Nephron progenitor cell (in vitro differentiated cells): Measurements from ENCODE around the gene NCKAP5.

ENCODE experiments used
- DNase-seq: peaks from one replicate; pipeline ENCODE4 v3.0.0; 2021
- H3K27ac Mint-ChIP-seq: 2 replicates; pipeline ENCODE4 v1.8.0; 2021; ENCODE audit warnings: mild to moderate bottlenecking, moderate library complexity, mixed read lengths
- H3K27me3 Mint-ChIP-seq: 2 replicates; pipeline ENCODE4 v1.8.0; 2021; ENCODE audit warnings: mild to moderate bottlenecking, low read depth, mixed read lengths; ENCODE audit not compliant: poor library complexity
- H3K36me3 Mint-ChIP-seq: 2 replicates; pipeline ENCODE4 v1.8.0; 2021; ENCODE audit warnings: low read depth, mixed read lengths
- H3K4me1 Mint-ChIP-seq: 2 replicates; pipeline ENCODE4 v1.8.0; 2021; ENCODE audit warnings: mixed read lengths
- H3K4me3 Mint-ChIP-seq: 2 replicates; pipeline ENCODE4 v1.8.0; 2021; ENCODE audit warnings: mild to moderate bottlenecking, moderate library complexity, mixed read lengths
- H3K9me3 Mint-ChIP-seq: 2 replicates; pipeline ENCODE4 v1.8.0; 2021; ENCODE audit warnings: mild to moderate bottlenecking, moderate library complexity, mixed read lengths
- CTCF ChIP-seq: fragments of 200-600 bp; sonication (generic); IDR thresholded peaks from 2 replicates; pipeline ENCODE4 v1.5.0; 2021; ENCODE audit warnings: antibody characterized with exemption

Gene NCKAP5

GRCh38 chr2:132909427-132909826 is 658.8 kb downstream of the NCKAP5 start:
- peaks cover 8% of the 10 kb centered on the region for H3K36me3 Mint-ChIP-seq
- H3K27ac Mint-ChIP-seq = no peak overlapping the region
- TF ChIP-seq CTCF = no peak
- DNase-seq = no peak
- H3K4me1 Mint-ChIP-seq = peaks cover 33% of the 10 kb centered on the region
- H3K9me3 Mint-ChIP-seq = peaks cover 13% of the 10 kb centered on the region
- no peak overlapping the region for H3K4me3 Mint-ChIP-seq
- no peaks in the 10 kb centered on the region for H3K27me3 Mint-ChIP-seq

- H3K4me1 Mint-ChIP-seq = peaks cover 6% of the 10 kb centered on the region
- H3K4me3 Mint-ChIP-seq = no peak overlapping the region
- no peaks in the 10 kb centered on the region for H3K27me3 Mint-ChIP-seq
- TF ChIP-seq CTCF = no peak
- no peaks in the 10 kb centered on the region for H3K36me3 Mint-ChIP-seq
- no peaks in the 10 kb centered on the region for H3K9me3 Mint-ChIP-seq
- DNase-seq = no peak
- H3K27ac Mint-ChIP-seq = no peak overlapping the region
Observed at GRCh38 chr2:132904142-132904842, 664.0 kb downstream of the NCKAP5 start.

GRCh38 chr2:132902626-132903025 is 665.6 kb downstream of the NCKAP5 start:
- H3K4me1 Mint-ChIP-seq = peaks cover 6% of the 10 kb centered on the region
- H3K36me3 Mint-ChIP-seq = no peaks in the 10 kb centered on the region
- peaks cover 8% of the 10 kb centered on the region for H3K9me3 Mint-ChIP-seq
- H3K27ac Mint-ChIP-seq = no peak overlapping the region
- H3K27me3 Mint-ChIP-seq = no peaks in the 10 kb centered on the region
- H3K4me3 Mint-ChIP-seq = no peak overlapping the region
- no peak for TF ChIP-seq CTCF
- no peak for DNase-seq

- DNase-seq = no peak
- H3K9me3 Mint-ChIP-seq = peaks cover 8% of the 10 kb centered on the region
- no peaks in the 10 kb centered on the region for H3K36me3 Mint-ChIP-seq
Observed at GRCh38 chr2:132901661-132902060, 666.6 kb downstream of the NCKAP5 start.

GRCh38 chr2:132897111-132897510 is 671.2 kb downstream of the NCKAP5 start:
- no peak for TF ChIP-seq CTCF
- H3K9me3 Mint-ChIP-seq = peaks cover 8% of the 10 kb centered on the region
- peaks cover 3% of the 10 kb centered on the region for H3K27me3 Mint-ChIP-seq
- H3K36me3 Mint-ChIP-seq = no peaks in the 10 kb centered on the region
- DNase-seq = no peak
- no peak overlapping the region for H3K4me3 Mint-ChIP-seq
- H3K27ac Mint-ChIP-seq = no peak overlapping the region
- no peaks in the 10 kb centered on the region for H3K4me1 Mint-ChIP-seq

More at GRCh38 chr2:132901661-132902060, 666.6 kb downstream of the NCKAP5 start:
- H3K4me1 Mint-ChIP-seq = peaks cover 6% of the 10 kb centered on the region
- no peaks in the 10 kb centered on the region for H3K27me3 Mint-ChIP-seq
- no peak overlapping the region for H3K27ac Mint-ChIP-seq
- no peak for TF ChIP-seq CTCF
- H3K4me3 Mint-ChIP-seq = no peak overlapping the region

- H3K9me3 Mint-ChIP-seq = peaks cover 8% of the 10 kb centered on the region
- H3K36me3 Mint-ChIP-seq = no peaks in the 10 kb centered on the region
- DNase-seq = no peak
- no peaks in the 10 kb centered on the region for H3K4me1 Mint-ChIP-seq
- H3K27me3 Mint-ChIP-seq = peaks cover 3% of the 10 kb centered on the region
- TF ChIP-seq CTCF = no peak
- H3K4me3 Mint-ChIP-seq = no peak overlapping the region
- no peak overlapping the region for H3K27ac Mint-ChIP-seq
Observed at GRCh38 chr2:132896073-132896472, 672.2 kb downstream of the NCKAP5 start.
